Adrenal gland (tissue), 5 donors: ENCODE data around the gene TCN1.

Experiments used
- CTCF ChIP-seq, 6 experiments: fragments of 450-650 bp in 4 of 6; fragments of 200-600 bp in 2 of 6; sonication (generic) in 1 of 6; IDR thresholded peaks; 1 replicate in 5 of 6; 2 replicates in 1 of 6; pipeline versions ENCODE4 v1.5.1 to v1.8.0; 2016 to 2021; ENCODE audit warnings: antibody characterized with exemption in 6 of 6, mild to moderate bottlenecking in 2 of 6, moderate library complexity in 1 of 6
- POLR2A ChIP-seq, 2 donors: fragments of 450-650 bp; IDR thresholded peaks; one replicate each; pipeline ENCODE4 v1.6.1; 2017; ENCODE audit warnings: antibody characterized with exemption in 2 of 2, mild to moderate bottlenecking in 2 of 2, moderate library complexity in 1 of 2
- donor health status: DM: no; HTN: no; CAD: no.

- TF ChIP-seq POLR2A (IDR thresholded peaks at IDR 0.05) (no peak), CTCF (IDR thresholded peaks at IDR 0.05) (no peak)
Measured at GRCh38 chr11:59867946-59868345, 1.7 kb upstream of the TCN1 start.
